CD4-positive, alpha-beta T cell treated with Interferon gamma for 1 hour (primary cell): Measurements from ENCODE around the gene LSS.
"Not testable (repeated sequence)": the region's sequence is repeated elsewhere in the genome, so short reads cannot be mapped to it uniquely, and the experiment has no call there.

Experiments used
- DNase-seq: peaks from one replicate; pipeline ENCODE4 v3.0.0-alpha.2; 2020

Gene LSS

DNA sequence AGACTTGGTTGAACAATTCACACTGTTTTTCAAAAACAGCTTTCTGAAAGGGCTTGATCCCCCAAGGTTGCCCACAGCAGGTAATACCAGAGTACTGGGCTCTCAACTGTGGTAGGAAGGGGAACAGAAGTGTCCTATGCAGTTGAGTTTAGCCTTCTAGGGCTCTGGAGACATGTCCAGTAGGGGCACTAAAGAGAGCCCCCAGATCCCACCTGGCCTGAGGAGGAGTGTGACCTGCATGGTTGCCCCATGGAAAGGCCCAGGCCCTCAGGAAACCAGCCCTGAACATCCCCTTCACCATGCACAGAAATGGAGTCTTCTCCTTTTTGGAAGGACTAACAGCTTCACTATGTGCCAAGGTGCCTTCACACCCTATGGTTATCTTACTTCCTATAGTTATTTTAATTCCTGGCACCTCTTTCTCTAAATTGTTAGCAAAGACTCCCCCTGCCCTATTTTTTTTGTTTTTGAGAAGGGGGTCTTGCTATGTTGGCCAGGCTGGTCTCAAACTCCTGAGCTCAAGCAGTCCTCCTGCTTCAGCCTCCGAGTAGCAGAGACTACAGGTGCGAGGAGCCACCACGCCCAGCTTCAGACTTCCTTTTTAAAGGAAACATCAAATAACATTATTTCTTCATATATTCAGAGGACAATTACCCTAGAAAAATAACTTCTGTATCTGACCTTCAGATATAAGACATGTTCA lies 16.8 kb upstream of the LSS start:
- DNase-seq = no peak

DNA sequence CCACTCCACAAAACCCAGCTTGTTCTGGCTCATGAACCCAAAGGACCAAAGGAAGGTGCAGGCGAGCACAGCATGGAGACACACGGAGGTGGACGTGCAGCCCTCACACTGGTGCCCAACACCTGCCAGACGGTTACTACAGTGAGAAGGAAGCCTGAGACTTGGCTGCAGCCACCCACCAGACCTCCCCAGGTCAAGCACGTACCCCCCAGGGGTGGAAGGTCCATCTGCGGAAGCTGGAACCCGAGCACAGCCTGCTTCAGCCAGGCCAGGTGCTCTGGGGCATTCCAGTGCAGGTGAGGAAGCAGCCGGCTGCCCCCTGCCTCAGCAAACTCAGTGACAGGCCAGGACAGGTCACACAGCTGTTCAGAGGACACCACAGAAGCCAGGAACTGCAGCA lies 16.0 kb upstream of the LSS start:
- no peak for DNase-seq

DNA sequence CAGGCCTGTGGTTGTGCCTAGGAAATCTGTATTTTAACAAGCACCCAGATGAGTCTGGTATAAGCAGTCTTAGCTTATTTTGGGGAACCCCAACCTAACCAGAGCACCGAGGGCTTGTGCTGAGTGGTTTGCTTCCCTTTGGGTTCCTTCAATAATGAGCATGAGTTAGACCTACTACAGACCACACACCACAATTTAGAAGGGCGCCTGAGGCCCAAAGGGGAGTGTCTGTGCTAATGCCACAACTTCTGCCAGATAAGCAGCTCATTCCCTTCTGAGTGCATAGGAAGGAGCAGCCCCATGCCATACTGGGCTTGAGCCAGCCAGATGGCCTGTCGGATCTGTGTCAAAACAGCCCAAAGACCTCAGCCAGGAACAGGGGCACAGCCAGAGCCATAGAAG lies 15.4 kb upstream of the LSS start:
- DNase-seq = no peak

DNA sequence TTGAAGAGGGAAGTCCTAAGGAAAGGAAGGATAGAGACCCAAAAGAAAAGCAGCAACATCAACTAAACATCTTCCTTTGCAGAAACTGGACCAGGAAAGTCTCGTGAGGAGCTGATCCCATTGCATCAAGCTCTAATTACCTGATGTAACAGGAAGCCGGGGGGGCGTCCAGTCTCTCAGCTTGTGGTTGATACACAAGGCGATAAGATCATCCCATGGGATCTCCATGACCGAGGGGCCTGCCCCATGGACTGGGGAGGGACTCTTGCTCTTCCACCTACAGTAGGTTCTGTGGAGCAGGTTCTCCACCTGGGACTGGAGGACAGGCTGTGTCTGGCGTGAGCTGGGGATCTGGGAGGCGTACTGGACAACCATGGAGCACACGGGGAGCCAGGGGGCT lies 14.8 kb upstream of the LSS start:
- DNase-seq = no peak

DNA sequence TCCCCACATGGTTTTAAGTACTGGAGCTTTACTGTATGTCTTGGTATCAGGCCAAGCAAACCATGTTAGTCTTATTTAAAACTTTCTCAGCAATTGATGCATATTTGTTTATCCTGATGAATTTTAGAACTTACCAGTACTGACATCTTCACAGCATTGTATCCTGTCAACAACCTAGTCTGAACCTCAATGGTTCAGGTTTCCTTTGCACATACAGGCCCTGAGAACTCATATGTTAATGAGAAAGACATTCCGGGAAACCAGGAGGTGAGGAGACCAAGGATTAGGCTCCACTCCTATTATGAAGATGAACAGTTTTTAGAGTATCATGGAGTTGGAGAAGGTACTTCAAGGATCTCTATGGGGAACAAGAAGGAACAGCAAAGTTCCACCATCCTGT lies 13.0 kb upstream of the LSS start:
- DNase-seq = not testable (repeated sequence)

DNA sequence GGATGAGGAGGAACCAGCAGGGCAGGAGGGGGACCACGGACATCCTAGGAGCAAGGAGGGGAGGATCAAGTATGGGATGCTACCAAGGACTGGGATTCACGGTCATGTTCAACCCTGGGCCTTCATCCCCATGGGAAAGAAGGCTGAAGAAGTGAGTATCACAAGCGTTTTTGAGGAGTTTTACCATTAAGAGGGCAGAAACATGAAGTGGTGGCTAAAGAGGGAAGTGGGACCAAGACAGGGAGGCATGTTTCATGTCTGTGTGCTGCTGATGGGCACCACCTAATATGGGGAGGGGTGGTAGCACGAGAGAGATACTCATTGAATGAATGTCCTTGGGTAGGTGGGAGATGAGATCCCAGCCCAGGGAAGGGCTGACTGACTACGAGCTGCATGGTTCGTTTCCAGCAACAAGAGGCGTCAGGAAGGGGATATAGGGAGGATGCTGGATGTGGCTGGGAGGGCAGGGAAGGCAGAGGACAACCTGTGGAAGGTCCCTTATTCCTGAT lies 11.3 kb upstream of the LSS start:
- DNase-seq = no peak

DNA sequence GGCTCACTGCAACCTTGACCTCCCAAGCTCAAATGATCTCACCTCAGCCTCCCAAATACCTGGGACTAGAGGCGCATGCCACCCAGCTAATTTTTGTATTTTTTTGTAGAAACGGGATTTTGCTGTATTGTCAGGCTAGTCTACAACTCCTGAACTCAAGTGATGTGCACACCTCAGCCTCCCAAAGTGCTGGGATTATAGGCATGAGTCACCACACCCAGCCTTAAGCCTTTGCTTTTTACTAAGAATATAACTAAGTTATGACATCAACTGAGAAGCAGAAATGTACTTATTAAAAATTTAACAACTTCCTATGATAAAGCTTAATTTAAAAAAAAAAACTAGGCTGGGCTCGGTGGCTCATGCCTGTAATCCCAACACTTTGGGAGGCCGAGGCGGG lies 8.9 kb upstream of the LSS start:
- no peak for DNase-seq

DNA sequence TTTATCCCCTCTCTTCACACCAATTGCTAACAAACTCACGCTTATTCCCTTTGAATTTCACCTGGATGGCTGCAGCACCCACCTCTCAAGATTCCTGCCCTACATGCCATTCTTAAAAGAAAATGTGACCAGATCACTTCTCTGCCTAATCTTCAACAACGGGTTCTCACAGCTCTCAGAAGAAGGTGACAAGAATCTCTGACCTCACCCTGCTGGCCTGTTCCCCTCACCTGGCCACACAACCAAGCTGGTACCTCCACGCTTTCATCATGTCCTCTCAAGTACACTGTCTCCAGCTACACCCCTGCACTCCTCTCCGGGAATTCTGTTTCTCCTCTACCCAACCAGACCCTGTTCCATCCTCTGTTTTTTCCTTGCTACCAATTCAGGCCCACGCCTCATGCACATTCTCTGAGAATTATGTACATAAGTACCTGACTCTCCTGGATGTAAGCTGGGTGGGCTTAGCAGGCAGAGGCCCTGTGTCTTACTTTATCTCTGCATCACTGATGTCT lies 5.9 kb upstream of the LSS start:
- no peak for DNase-seq

DNA sequence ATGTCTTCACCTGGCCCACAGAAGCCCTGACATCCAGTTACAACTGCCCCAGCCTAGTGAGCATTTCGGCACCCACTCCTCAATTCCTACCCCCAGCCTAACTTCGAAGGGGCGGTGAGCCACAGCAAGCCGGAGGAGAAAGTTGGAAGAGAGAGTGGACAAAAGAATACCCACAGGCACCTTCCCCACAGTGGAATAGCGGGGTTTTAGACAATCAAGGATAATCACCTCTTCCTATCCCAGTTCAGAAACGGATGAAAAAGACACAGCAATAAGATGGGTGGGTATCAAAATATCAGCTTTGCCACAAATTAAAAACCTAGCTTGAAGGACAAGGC lies 1.3 kb upstream of the LSS start:
- DNase-seq = no peak

DNA sequence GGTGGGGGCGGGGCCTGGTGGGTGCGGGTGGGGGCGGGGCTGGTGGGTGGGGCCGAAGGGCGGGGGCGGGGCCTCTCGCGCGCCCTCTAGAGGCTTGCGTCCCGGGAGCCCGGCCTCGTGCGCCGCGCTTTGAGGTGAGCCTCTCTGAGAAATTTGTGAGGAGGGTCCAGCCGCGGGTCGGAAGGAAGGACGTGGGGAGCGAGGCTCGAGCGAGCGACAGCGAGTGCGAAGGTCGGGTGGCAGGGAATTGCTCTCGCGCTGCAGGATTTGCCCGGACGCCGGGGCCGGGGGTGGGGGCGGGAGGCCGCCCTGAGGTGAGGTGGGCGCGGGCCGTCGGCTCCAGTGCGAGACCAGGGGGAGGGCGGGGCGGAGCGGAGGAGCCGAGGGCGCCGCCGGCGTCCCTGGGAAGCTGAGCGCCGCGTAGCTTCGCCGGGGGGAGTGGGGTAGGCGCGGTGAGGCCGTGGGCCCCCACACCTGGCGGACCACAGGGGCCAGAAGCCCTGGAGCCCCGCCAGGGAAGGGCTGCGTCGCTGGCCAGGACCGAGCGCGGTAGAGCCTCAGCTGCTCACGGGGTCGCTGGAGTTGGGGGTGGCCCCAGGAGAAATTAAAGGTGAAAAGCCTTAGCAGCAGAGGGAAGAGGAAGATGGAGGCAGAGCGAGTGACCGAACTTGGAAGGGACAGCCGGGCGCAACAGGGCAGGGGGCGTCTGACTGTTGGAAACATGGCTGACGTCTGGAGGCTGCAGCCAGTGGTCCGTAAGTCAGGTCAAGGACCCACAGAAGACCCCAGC lies 754 bp upstream of the LSS start:
- DNase-seq = no peak

DNA sequence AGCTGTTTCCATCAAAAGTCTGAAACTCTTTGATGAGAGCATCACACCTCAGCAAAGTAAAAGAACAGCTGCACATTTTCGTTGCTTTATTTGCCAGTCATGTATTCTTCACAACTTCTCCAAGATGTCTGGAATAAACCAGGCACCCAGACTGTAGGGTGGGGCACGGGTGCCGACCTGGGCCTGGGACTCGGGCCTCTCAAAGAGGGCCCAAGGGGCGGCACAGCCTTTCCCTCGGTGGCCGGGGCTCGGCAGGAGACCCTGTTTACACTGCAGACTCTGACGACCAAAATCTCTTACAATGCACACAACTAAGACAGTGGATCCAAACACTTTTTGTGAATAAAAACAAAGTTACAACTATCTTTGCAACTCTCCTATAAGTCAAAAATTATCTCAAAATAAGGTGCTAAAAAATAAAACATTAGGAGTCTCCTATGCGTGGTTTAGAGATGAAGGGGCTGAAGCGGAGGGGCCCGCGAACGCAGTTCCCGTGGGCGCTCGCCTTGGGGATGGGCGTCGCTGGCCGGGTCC lies 696 bp downstream of the LSS start:
- no peak for DNase-seq

DNA sequence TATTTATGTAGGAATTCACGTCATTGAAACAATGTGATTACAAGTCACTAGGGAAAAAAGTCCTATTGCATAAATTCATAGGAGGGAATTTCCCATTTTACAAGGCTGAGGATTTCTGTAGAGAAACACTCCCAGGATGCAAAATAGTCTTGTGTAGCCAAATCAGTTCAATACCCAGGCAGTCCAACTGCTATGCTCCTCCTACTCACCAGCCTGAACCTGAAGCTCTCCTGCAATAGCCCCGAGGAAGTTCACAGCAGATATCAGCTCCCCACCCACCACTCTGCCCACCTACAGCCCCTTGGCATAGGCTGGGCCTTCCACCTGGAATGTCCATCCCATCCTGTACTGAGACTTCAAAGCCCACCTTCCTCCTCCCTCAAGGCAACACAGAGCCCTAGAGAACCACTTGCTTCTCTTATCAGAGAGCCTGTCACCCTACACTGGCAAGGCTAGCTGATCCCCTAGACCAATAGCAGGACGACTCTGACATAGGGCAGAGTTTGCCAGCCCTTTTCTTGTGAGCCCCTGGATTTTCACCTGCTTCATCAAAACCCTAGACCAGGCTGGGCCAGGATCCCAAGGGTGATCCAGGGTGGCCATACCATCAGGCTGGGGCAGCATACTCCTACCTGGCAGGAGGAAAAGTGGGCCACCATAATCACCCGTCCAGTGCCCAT lies 1.5 kb downstream of the LSS start:
- no peak for DNase-seq

DNA sequence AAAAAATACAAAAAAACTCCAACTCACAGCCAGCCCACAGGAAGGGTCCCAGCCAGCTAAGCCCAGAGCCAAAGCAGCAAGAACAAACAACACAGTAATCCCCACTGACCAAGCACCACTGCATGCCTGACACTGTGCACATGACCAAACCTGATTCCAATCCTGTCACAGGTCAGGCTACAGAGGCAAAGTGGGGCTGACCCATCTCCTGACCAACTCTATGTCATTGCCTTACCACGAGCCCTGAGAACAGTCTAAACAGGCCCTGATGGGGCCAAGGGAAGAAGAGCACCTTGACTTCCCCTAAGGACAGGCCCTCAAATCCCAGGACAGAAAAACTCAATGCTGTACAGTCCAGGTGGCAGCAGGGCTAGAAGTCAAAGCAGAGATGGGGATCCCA lies 2.4 kb downstream of the LSS start:
- DNase-seq = no peak

DNA sequence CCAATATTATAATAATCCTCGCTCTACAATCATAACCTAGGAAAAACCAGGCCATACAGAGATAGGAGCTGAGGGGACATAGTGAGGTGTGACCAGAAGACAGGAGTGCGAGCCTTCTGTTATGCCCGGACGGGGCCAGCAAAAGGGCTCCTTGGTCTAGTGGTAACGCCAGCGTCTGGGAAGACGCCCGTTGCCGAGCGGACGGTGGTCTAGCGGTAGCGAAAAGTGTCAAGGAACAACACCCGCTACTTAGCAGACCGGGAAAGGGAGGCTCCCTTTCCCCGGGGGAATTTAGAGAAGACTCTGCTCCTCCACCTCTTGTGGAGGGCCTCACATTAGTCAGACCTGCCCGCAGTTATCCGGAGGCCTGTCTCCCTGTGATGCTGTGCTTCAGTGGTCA lies 4.9 kb downstream of the LSS start:
- DNase-seq = not testable (repeated sequence)

DNA sequence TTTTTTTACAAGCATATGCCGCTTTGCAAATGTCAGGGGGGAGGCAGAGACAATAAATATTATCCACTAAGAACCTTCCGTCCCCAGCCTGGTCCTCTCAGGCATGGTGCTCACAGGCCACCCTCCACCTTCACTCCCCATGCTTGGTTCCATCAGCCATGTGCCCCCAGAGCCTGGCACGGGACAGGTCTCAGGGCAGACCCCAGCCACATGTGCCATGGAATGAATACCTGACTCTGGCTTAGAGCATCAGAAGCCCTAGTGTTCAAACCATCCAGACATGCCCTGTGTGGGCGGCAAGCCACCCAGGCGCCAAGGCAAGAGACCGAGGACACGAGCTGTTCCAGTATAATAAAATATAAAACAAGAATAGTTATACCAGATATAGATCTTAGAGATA lies 5.4 kb downstream of the LSS start:
- no peak for DNase-seq

DNA sequence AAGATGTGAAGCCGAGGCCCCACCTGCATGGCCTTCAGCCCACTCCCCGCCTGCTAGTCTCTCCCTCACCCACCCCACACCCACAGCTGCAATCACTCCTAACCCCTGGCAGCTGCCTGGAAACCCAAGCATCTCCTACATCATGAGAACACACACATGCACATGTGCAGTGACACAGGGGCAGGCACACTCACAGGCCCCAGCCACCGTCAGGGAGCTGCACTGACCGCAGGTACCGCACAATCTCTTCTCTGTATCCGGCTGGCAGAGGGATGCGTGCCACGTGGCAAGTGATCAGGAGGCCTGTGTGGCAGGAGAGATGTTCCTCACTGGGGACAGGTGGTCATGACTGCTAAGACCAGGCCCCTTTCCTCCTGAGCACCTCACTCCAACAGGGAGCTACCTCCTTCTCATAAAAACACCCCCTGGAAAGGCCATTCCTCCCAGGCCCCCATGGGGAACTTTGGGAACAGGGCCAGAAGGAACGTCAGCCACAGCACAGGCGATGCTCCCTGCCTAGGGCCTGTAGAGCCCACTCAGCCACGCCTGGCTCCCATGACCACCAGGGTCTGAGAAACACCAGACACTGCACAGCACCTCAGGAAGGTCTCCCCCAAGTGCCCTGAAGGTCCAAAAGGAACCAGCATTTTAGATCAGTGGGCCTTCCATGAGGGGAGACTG lies 6.0 kb downstream of the LSS start:
- DNase-seq = no peak

DNA sequence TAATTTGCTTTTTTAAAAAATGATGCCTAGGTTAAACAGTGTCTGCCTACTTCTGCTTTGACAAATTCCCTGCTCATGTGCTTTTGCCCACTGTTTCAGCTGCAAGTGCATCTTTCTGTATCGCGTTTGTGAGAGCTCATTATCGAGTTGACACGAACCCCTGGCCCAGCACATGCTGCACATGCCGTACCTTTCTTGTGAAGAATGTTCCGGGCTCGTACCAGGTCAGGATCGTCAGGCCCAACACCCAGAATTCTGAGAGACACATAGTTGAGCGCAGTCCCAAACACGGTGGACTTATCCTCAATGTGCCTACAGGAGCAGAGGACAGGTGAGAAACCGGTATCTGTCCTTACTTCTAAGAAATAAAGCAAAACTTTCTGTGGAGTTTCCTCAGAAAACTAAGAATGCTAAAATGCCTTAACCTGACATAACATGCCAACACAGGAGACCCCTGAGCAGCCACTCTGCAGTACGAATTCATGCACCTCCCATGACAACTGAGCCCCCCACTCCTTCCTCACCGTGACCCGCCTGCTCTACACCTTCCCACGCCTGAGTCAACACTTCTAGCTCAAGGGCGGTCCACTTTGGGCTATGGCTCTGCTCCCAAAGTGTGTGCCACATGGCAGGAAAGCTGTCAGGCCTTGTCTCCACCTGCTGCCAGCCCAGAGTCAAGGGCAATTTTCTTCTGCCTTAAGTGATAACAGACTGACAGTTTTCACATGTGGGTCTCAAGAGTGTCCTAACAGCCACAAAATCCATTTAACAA lies 6.7 kb downstream of the LSS start:
- DNase-seq = no peak

DNA sequence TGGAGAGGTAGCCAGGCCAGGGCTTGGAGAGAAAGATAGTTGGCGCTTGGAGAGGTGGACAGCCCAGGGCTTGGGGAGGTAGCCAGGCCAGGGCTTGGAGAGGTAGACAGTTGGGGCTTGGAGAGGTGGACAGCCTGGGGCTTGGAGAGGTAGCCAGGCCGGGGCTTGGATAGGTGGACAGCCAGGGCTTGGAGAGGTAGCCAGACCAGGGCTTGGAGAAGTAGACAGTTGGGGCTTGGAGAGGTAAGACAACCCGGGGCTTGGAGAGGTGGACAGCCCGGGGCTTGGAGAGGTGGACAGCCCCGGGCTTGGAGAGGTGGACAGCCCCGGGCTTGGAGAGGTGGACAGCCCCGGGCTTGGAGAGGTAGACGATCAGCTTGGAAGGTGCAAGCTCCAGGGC lies 7.7 kb downstream of the LSS start:
- DNase-seq = no peak

DNA sequence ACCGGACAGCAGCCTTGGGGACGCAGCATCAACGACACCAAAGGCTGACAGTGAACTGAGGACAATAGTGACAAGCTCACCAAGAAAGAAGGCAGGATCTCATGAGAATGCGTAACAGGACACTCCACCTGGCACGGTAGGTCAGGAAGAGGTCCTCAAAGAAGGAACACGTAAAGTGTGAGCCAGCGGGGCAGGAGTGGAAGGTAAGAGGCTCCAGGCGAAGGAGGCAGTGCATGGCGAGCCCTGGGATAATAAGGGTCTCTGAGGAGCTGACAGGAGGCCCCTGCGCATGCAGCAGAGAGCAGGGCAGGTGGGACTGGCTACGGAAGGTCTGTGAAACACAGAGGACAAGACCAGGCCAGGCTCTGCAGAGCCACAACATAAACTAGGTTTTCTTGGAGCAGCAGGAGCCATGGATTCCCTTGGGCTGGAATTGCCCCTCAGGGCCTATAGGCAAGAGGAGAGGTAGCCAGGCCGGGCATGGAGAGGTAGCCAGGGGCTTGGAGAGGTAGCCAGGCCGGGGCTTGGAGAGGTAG lies 8.2 kb downstream of the LSS start:
- no peak for DNase-seq

DNA sequence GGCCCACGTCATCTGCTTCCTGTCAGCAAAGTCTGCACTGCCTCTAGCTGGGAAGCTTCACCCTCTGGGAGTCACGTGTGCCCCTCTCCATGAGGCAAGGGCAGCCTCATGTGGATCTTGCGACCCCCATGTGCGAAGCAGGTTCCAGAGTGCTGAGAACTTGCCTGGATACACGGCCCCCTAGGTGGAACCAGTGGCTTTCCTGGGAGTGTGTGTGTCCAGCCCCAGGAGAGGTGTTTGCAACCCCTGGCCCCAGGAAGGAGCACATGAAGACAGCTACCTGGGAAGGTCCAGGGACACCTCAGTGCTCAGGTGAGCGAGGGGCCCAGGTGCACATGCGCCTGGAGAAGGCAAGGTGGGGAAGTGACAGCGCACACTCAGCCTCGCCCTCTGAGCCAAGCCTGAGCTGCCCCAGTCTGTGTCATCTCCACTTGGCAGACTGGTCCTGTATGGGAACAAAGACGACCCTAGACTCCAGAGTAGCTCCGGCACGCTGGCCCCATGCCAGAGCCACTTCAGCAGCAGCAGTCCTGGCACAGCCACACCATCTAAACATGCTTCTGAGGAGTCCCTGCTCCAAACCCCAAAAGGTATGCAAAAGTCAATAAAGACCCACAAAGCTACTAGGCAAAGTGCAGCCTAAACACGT lies 8.9 kb downstream of the LSS start:
- DNase-seq = no peak

DNA sequence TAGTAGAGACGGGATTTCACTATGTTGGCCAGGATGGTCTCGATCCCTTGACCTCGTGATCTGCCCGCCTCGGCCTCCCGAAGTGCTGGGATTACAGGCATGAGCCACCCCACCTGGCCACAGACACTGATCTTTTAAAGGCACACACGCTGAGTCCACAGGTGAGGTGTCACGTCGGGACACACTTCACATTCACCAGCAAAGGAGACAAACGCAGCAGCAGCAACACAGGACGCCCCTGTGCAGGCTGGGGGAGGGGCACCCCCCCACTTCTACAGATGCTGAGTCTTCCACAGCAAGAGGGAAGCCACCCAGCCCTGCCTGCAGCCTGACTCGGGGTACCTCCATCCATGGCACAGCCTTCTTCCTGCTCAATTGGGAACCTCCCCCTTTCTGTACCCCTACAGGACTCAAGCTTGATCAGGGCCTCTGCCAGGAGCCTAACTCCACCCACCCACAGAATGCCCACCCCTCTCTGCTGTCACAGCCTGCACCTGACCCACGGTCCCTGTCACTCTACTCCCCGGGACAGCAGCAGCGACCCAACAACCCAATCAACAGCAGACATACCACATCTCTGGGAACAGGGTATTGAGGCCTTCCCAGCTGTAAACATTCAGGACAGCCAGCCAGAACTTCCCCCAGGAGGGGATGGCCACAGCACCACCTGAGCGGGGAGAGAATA lies 9.5 kb downstream of the LSS start:
- no peak for DNase-seq
